ENCODE results near the gene KRTAP19-7.

GRCh38 chr21:30561264-30561895 lies at the start of gene KRTAP19-7:
- TF ChIP-seq POLR2A (IDR thresholded peaks at IDR 0.05) (no peak), POLR2AphosphoS5 (IDR thresholded peaks at IDR 0.05) (no peak)

All from upper lobe of left lung (tissue), 4 donors.